CD14-positive monocyte (primary cell): ENCODE data around the gene CABLES2. TPM values are rescaled to one million over a fixed set of nuclear protein-coding genes. Genes with fewer than 3 reads are reported as not detected.

Experiments used
- DNase-seq, 3 donors: peaks; one replicate each; pipeline ENCODE4 v3.0.0-alpha.2; 2011 to 2022
- H2AFZ ChIP-seq: 2 replicates; pipeline ENCODE4 v1.6.0; 2012; ENCODE audit warnings: mild to moderate bottlenecking, low read depth, low read length, inconsistent platforms; ENCODE audit not compliant: insufficient read depth, poor library complexity, severe bottlenecking
- H3K27ac ChIP-seq, 2 donors: 1 replicate in 1 of 2; 2 replicates in 1 of 2; pipeline ENCODE4 v1.5.1; 2012 to 2013; ENCODE audit warnings: low read length in 2 of 2, control low read depth in 1 of 2, inconsistent platforms in 1 of 2, low read depth in 1 of 2, mild to moderate bottlenecking in 1 of 2
- H3K27me3 ChIP-seq, 2 donors: one replicate each; pipeline versions ENCODE4 v1.6.0 to v1.6.1; 2011 to 2013; ENCODE audit warnings: low read length in 2 of 2; ENCODE audit not compliant: control insufficient read depth in 2 of 2, insufficient read depth in 2 of 2
- H3K36me3 ChIP-seq, 2 donors: replicated peaks in 1 of 2; 1 replicate in 1 of 2; 2 replicates in 1 of 2; pipeline versions ENCODE4 v1.5.1 to v1.6.1; 2012 to 2013; ENCODE audit warnings: low read length in 2 of 2, control low read depth in 1 of 2, inconsistent platforms in 1 of 2, mild to moderate bottlenecking in 1 of 2; ENCODE audit not compliant: insufficient read depth in 2 of 2, control insufficient read depth in 1 of 2
- H3K4me1 ChIP-seq, 2 donors: 1 replicate in 1 of 2; 2 replicates in 1 of 2; pipeline versions ENCODE4 v1.5.1 to v1.6.1; 2012 to 2013; ENCODE audit warnings: low read length in 2 of 2, control low read depth in 1 of 2, inconsistent platforms in 1 of 2, mild to moderate bottlenecking in 1 of 2, moderate library complexity in 1 of 2; ENCODE audit not compliant: insufficient read depth in 2 of 2, control insufficient read depth in 1 of 2
- H3K4me2 ChIP-seq: replicated peaks from 2 replicates; pipeline ENCODE3; 2012; ENCODE audit warnings: low read length, moderate library complexity, mild to moderate bottlenecking; ENCODE audit not compliant: poor library complexity, severe bottlenecking; ENCODE audit errors: extremely low read depth
- H3K4me3 ChIP-seq, 3 experiments: fragments of 200-600 bp in 1 of 3; sonication (generic) in 1 of 3; replicated peaks in 1 of 3; 1 replicate in 2 of 3; 2 replicates in 1 of 3; pipeline ENCODE4 v1.5.1; 2011 to 2013; ENCODE audit warnings: low read length in 3 of 3, mild to moderate bottlenecking in 3 of 3, control low read depth in 2 of 3, low read depth in 2 of 3, inconsistent platforms in 1 of 3, moderate library complexity in 1 of 3
- H3K79me2 ChIP-seq: 2 replicates; pipeline ENCODE4 v1.6.0; 2012; ENCODE audit warnings: mild to moderate bottlenecking, control low read depth, inconsistent platforms, low read length, moderate library complexity; ENCODE audit not compliant: insufficient read depth
- H3K9ac ChIP-seq: 2 replicates; pipeline ENCODE4 v1.6.0; 2017; ENCODE audit warnings: low read length, mild to moderate bottlenecking; ENCODE audit not compliant: insufficient read depth, poor library complexity, severe bottlenecking
- H3K9me3 ChIP-seq, 2 donors: replicated peaks in 1 of 2; 1 replicate in 1 of 2; 2 replicates in 1 of 2; pipeline versions ENCODE4 v1.5.1 to v1.6.1; 2012 to 2013; ENCODE audit warnings: low read length in 2 of 2, control low read depth in 1 of 2; ENCODE audit not compliant: control insufficient read depth in 1 of 2, insufficient read depth in 1 of 2
- H4K20me1 ChIP-seq: 2 replicates; pipeline ENCODE4 v1.6.0; 2012; ENCODE audit warnings: mild to moderate bottlenecking, low read length, control low read depth, moderate library complexity; ENCODE audit not compliant: insufficient read depth
- H3K27ac Mint-ChIP-seq, 7 donors: one replicate each; pipeline ENCODE4 v1.8.0; 2020; ENCODE audit warnings: mild to moderate bottlenecking in 7 of 7, mixed read lengths in 7 of 7, moderate library complexity in 6 of 7, inconsistent platforms in 2 of 7
- H3K27me3 Mint-ChIP-seq, 3 donors: one replicate each; pipeline ENCODE4 v1.8.0; 2021 to 2022; ENCODE audit warnings: low read depth in 3 of 3, mild to moderate bottlenecking in 3 of 3, mixed read lengths in 3 of 3, moderate library complexity in 3 of 3, inconsistent platforms in 1 of 3
- H3K36me3 Mint-ChIP-seq, 2 donors: one replicate each; pipeline ENCODE4 v1.8.0; 2020; ENCODE audit warnings: mixed read lengths in 2 of 2, inconsistent platforms in 1 of 2, mild to moderate bottlenecking in 1 of 2
- H3K4me1 Mint-ChIP-seq: one replicate; pipeline ENCODE4 v1.8.0; 2020; ENCODE audit warnings: mild to moderate bottlenecking, mixed read lengths
- H3K4me3 Mint-ChIP-seq, 2 donors: one replicate each; pipeline ENCODE4 v1.8.0; 2020; ENCODE audit warnings: mild to moderate bottlenecking in 2 of 2, mixed read lengths in 2 of 2, moderate library complexity in 1 of 2
- H3K9me3 Mint-ChIP-seq, 7 donors: one replicate each; pipeline ENCODE4 v1.8.0; 2020 to 2022; ENCODE audit warnings: mixed read lengths in 7 of 7, mild to moderate bottlenecking in 6 of 7, moderate library complexity in 6 of 7, inconsistent platforms in 2 of 7
- WGBS: methylation state at CpG from one replicate; pipeline ENCODE4 v1.1.5; 2013; ENCODE audit warnings: missing lambda C conversion rate; ENCODE audit not compliant: insufficient coverage; 5-methylcytosine and 5-hydroxymethylcytosine counted together
- intact Hi-C, 2 donors: fragments of 100-400 bp; cut with micrococcal nuclease; formaldehyde crosslinking; loops; one replicate each; pipeline versions ENCODE4 v1.15.0 to v1.15.1; 2023
- polyA plus RNA-seq, 3 donors: library from polyadenylated mRNA; depleted of rRNA in 1 of 3; unstranded in 2 of 3; stranded (reverse) in 1 of 3; fragments of 300-500 nt in 2 of 3; fragments of >200 nt in 1 of 3; fragmentation: Illumina TruSeq in 2 of 3; gene quantifications; 1 replicate in 2 of 3; 2 replicates in 1 of 3; pipeline ENCODE4 v1.2.3, GENCODE V29; 2012 to 2021
- TF ChIP-seq, protein P1 (sequence below): fragments of 200-600 bp; IDR thresholded peaks from one replicate; pipeline ENCODE4 v1.8.0; 2022; ENCODE audit warnings: antibody characterized with exemption, mild to moderate bottlenecking

The CABLES2 gene
- polyA plus RNA-seq, 3 donors = 0.60 to 4.0 (median 0.61) TPM

DNA sequence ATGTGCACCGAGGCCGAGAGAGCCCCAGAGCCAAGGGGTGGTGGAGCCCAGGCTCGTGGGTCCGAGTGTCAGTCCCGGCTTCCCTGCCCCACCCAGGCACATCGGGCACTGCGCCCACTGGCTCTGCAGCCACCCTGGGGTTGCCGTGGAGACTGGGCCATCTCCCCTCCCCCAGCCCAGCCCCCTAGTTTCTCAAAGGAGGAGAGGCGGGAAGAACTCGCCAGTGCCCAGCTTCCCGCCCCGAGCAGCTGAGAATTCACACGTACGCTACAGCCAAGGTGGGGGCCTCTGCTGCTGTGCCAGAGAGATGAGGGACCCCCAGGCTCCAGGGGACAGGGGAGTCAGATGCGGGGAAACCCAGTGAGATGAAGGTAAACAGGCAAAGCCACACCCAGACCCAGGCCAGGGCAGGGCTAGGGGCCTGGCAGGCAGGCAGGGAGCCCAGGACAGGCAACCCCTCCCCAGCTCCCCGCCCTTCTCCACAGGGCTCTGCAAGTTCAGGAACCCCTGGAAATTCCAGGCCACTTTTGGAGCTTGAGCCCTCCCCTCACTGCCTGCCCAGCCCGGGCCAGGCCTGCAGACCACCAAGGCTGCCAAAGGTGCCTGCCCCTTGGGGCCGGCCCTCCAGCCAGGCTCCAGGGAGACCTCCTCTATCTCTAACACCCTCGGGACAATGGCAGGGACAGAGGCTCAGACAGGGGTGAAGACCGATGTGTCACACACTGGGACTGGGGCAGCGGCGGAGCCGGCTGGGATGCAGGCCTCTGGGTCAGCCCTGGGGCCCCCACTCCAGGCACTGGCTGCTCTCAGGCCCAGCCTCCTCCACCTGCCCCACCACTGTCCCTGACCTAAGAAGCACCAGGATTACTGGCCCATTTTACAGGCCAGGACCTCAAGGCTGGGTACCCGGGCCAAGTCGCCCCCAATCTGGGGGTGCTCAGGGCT is 46.0 kb downstream of the CABLES2 start:
- H3K36me3 ChIP-seq = no peaks in the 10 kb centered on the region
- H4K20me1 ChIP-seq = no peaks in the 10 kb centered on the region
- no peak for DNase-seq
- H3K4me3 Mint-ChIP-seq = no peak overlapping the region
- no peaks in the 10 kb centered on the region for H3K4me1 Mint-ChIP-seq
- no peak overlapping the region for H3K4me2 ChIP-seq
- TF ChIP-seq, protein P1, sequence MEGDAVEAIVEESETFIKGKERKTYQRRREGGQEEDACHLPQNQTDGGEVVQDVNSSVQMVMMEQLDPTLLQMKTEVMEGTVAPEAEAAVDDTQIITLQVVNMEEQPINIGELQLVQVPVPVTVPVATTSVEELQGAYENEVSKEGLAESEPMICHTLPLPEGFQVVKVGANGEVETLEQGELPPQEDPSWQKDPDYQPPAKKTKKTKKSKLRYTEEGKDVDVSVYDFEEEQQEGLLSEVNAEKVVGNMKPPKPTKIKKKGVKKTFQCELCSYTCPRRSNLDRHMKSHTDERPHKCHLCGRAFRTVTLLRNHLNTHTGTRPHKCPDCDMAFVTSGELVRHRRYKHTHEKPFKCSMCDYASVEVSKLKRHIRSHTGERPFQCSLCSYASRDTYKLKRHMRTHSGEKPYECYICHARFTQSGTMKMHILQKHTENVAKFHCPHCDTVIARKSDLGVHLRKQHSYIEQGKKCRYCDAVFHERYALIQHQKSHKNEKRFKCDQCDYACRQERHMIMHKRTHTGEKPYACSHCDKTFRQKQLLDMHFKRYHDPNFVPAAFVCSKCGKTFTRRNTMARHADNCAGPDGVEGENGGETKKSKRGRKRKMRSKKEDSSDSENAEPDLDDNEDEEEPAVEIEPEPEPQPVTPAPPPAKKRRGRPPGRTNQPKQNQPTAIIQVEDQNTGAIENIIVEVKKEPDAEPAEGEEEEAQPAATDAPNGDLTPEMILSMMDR = no peak
- H3K9ac ChIP-seq = no peak overlapping the region
- no peaks in the 10 kb centered on the region for H3K9me3 ChIP-seq
- peaks cover 0 to under 1% of the 10 kb centered on the region in 2 donors for H3K4me1 ChIP-seq
- no peak overlapping the region for H3K27ac Mint-ChIP-seq
- no peaks in the 10 kb centered on the region for H3K36me3 Mint-ChIP-seq
- H3K27ac ChIP-seq = no peak overlapping the region
- H2AFZ ChIP-seq = no peak overlapping the region
- peaks cover 14 to 44% (median 34%) of the 10 kb centered on the region in 3 donors for H3K27me3 Mint-ChIP-seq
- H3K79me2 ChIP-seq = no peaks in the 10 kb centered on the region
- peaks cover 0 to 1% (median 0%) of the 10 kb centered on the region in 7 donors for H3K9me3 Mint-ChIP-seq
- H3K27me3 ChIP-seq = peaks cover 5 to 26% of the 10 kb centered on the region in 2 donors
- 89% methylated on average over 17 of the region's 25 CpGs for WGBS
- H3K4me3 ChIP-seq = no peak overlapping the region
- intact Hi-C loops = no loop called here

DNA sequence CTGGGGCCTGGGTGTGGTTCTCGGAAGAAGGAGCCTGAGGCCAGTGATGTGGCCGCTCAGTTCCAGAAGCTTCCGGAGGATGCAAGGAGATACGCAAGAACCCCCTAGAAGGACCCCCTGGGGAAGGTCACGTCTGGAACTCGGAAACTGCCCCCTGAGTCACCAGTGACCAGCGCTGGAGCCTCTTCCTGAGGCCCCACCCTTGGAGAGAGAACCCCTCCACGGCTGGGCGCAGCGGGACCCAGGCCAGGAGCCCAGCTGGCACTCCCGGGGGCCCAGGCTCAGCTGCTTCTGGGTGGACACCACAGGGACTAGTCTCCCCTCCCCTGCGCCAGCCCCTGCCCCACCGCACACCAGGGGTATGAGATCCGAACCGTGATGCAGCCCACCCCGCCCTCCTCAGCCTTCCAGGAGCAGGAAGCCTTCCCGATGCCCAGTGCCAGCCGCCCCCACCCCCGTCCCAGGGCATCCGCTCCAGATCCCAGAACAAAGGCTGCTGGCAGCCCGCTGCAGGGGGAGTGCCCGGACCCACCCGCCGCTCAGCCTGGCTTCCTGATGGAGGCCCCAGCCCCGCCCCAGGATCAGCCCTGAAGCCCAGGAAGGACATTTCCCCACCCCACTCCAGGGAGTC is 47.5 kb downstream of the CABLES2 start:
- Histone ChIP-seq H3K9me3 (no peaks in the 10 kb centered on the region), H3K4me1 (no peaks in the 10 kb centered on the region), H3K79me2 (no peaks in the 10 kb centered on the region), H4K20me1 (no peaks in the 10 kb centered on the region), H3K27me3 (peaks cover 0 to 11% of the 10 kb centered on the region in 2 donors), H3K4me2 (no peak overlapping the region), H3K36me3 (no peaks in the 10 kb centered on the region), H3K27ac (no peak overlapping the region), H3K4me3 (no peak overlapping the region), H2AFZ (no peak overlapping the region), H3K9ac (no peak overlapping the region)
- H3K36me3 Mint-ChIP-seq = no peaks in the 10 kb centered on the region
- TF ChIP-seq, protein P1 = no peak
- 84% methylated on average over 22 of the region's 25 CpGs for WGBS
- H3K9me3 Mint-ChIP-seq = no peaks in the 10 kb centered on the region
- no peak for DNase-seq
- intact Hi-C loops = no loop called here
- H3K4me3 Mint-ChIP-seq = no peak overlapping the region
- no peaks in the 10 kb centered on the region for H3K4me1 Mint-ChIP-seq
- H3K27me3 Mint-ChIP-seq = peaks cover 3 to 33% (median 19%) of the 10 kb centered on the region in 3 donors
- H3K27ac Mint-ChIP-seq = no peak overlapping the region
